GM12864 (cell line): Measurements from ENCODE around the gene TPRA1.
"Not testable (repeated sequence)": the region's sequence is repeated elsewhere in the genome, so short reads cannot be mapped to it uniquely, and the experiment has no call there.

Experiments used
- DNase-seq: peaks from one replicate; pipeline ENCODE4 v3.0.0-alpha.2; 2011; ENCODE audit warnings: low read depth
- H3K4me3 ChIP-seq: 2 replicates; pipeline ENCODE4 v1.5.1; 2011; ENCODE audit warnings: mild to moderate bottlenecking, low read depth, low read length, control low read depth
- TF ChIP-seq, protein P1 (sequence below): IDR thresholded peaks from 2 replicates; pipeline ENCODE4 v1.5.1; 2011; ENCODE audit warnings: low read depth, mild to moderate bottlenecking, moderate library complexity, low read length, control low read depth, inconsistent platforms; ENCODE audit errors: missing control alignments

Gene TPRA1

DNA sequence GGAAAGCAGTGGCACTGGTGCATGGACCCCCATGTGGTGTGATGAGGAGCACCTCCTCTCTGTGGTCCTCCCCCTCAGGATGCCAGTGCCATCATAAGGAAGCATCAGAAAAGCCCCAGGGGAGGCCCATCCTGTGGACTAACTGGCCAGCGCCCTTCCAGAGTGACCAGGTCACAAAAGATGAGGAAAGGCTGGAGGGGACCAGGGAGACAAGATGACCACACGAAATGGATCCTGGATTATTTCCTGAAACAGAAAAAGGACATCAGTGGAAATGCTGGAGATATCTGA lies 56.4 kb downstream of the TPRA1 start:
- no peak for DNase-seq
- H3K4me3 ChIP-seq: no peak overlapping the region
- TF ChIP-seq, protein P1, sequence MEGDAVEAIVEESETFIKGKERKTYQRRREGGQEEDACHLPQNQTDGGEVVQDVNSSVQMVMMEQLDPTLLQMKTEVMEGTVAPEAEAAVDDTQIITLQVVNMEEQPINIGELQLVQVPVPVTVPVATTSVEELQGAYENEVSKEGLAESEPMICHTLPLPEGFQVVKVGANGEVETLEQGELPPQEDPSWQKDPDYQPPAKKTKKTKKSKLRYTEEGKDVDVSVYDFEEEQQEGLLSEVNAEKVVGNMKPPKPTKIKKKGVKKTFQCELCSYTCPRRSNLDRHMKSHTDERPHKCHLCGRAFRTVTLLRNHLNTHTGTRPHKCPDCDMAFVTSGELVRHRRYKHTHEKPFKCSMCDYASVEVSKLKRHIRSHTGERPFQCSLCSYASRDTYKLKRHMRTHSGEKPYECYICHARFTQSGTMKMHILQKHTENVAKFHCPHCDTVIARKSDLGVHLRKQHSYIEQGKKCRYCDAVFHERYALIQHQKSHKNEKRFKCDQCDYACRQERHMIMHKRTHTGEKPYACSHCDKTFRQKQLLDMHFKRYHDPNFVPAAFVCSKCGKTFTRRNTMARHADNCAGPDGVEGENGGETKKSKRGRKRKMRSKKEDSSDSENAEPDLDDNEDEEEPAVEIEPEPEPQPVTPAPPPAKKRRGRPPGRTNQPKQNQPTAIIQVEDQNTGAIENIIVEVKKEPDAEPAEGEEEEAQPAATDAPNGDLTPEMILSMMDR: no peak

DNA sequence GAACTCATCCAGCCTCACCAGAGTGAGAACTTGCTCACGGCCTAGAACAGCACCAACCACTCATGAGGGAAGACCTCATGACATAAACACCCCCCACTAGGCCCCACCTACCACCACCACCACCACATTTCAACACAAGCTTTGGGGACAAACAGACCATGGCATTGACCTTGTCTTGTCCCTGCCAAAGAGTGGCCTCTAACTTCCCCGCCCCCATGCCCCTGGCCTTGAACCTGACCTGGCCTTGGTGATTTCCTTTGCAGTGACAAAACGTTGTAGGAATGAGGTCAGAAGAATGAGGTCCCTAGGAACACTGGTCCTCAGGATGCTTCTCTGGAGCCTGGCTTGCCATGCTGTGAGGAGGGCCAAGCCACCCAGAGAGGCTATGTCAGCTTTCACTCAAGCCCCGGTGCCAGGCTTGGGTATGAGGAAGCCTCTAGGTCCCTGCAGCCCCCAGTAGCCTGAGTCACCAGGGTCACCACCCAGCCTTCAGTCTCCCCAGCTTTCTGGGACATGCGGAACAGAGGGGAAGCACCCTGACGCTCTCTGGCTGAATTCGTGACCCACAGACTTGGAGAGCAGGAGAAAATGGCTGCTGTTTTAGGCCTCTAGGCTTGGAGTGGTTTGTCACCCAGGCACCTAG lies 57.9 kb downstream of the TPRA1 start:
- H3K4me3 ChIP-seq: no peak overlapping the region

DNA sequence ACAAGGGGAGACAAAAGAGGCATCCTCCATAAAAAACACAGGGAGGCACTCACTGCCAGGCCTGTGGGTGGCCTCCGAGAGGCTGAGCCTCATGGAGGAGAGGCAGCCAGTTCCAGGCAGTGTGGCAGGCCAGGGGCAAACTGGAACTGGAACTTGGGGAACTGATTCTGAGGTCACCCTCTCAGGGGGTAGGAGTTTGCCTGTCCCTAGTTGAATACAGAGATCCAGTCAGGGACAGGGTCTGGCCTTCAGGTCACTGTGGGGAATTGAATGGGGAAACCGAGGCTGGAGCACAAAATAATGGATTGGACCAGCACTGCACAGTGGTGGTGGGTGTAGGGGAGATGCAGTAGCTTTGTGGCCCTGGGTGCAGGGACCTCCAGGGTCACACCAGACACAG lies 58.7 kb downstream of the TPRA1 start:
- TF ChIP-seq, protein P1: no peak

More for the DNA sequence above, 57.9 kb downstream of the TPRA1 start:
- TF ChIP-seq, protein P1: no peak
- DNase-seq: no peak

DNA sequence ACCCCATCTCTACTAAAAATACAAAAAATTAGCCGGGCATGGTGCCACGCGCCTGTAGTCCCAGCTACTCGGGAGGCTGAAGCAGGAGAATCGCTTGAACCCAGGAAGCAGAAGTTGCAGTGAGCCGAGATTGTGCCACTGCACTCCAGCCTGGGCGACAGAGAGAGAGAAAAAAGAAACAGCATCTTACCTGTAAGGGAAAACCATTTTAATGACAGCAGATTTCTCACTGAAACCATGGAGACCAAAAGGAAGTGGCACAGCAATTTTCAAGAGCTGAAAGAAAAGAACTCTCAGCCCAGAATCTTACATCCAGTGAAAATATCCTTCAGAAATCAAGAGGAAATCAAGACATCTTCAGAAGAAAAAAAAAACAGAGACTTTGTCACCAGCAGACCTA lies 59.7 kb downstream of the TPRA1 start:
- not testable (repeated sequence) for H3K4me3 ChIP-seq, DNase-seq

More for the DNA sequence above, 58.7 kb downstream of the TPRA1 start:
- H3K4me3 ChIP-seq: no peak overlapping the region
- DNase-seq: no peak

DNA sequence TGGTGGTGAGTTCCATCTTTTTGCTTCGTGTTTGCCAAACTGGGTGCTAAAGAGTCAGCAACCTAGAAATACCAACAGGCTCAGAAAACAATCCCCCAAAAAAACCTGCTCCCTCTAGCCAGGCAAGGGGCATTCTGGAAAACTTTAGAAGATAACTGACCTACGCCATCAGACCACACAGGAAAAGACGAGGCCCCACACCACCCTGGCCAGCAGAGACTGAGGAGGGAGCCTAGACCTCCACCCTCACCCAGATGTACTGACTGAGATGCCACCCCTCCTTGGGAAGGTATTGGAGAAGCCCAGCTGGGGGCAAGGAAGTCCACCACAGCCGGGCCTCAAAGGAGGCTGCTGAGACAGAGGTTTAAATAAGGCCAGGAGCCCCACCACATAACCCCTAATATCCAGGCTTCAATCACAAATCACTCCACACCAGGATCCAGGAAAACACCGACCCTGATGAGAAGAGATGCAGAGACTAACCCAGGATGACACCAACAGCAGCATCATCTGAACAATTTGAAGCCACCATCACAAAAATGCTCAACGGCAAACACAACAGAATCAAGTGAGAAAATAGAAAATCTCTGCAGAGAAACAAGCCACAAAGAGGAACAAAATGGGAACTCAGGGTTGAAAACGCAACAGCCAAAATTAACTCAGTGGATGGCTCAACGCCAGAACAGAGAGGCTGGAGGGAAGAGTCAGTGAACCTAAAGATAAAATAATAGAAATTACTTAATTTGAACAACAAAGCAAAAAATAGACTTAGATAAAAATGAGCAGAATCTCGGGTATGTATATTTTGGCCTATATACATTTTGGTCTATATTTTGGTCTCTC lies 61.0 kb downstream of the TPRA1 start:
- TF ChIP-seq, protein P1: no peak
- no peak for DNase-seq
- H3K4me3 ChIP-seq: no peak overlapping the region

DNA sequence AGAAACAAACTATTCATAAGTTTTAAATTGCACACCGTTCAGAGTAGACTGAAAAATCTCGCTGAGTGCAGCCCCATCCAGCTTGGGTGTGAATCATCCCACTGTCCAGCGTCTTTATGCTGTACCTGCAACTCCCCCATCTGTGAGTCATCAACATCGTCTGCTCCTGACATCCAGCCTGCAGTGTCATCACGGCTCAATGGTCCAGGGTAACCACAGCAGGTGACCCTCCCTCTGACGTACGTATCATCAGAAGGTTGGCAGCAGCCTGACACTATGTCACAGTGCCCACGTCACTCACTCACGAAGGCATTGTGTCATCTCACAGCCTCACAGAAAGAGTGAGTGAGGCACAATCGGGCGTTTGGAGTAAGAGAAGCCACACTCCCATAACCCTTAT lies 65.2 kb downstream of the TPRA1 start:
- TF ChIP-seq, protein P1: no peak
- DNase-seq: no peak
- no peak overlapping the region for H3K4me3 ChIP-seq

DNA sequence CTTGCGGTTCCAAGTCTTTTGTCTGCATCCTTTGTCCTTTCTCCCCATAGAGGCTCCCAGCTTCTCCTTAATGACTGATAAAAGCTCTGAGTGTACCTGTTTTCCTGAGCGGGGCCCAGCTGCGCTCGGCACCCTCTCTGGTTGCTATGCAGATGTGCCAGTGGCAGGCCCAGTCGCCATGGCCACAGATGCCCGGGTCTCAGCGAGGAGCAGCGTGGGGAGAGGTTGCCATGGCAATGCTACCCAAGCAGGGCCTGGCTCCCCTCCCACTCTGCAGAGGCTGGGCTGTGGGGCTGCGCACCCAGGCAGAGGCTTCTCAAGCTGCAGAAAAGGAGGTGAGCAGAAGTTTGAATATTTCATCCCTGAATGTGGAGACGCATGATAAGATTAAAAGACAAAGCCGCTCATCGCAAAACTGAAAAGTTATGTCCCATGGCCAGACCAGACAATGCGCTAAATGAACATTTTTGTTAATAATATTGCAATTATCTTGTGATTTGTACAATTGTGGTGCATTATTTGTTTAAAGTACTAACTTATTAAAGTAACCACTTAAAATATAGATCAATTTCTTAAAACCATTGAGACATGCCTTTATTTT lies 66.1 kb downstream of the TPRA1 start:
- TF ChIP-seq, protein P1: no peak
- DNase-seq: no peak
- H3K4me3 ChIP-seq: no peak overlapping the region
